HEK293 (cell line): ENCODE data around the gene DEFB125.
"Not testable (repeated sequence)": the region's sequence is repeated elsewhere in the genome, so short reads cannot be mapped to it uniquely, and the experiment has no call there.

ENCODE experiments used
- CTCF ChIA-PET: fragments of 350-600 bp; formaldehyde crosslinking; extraction: SDS; loops from one replicate; lab custom pipeline; 2021; ENCODE audit warnings: antibody characterized with exemption; lab: Yijun Ruan, JAX
- POLR2A ChIA-PET: fragments of 300-600 bp; formaldehyde crosslinking; extraction: SDS; loops from one replicate; lab custom pipeline; 2020; ENCODE audit warnings: antibody characterized with exemption, inconsistent platforms; lab: Yijun Ruan, JAX
- H3K27ac ChIP-seq: fragments of 200-500 bp; sonication (Bioruptor generic); 2 replicates; pipeline ENCODE4 v1.5.1; 2014; ENCODE audit warnings: low read depth, low read length, control low read depth, inconsistent platforms; ENCODE audit errors: extremely low read depth
- H3K36me3 ChIP-seq, 2 experiments: fragments of 200-500 bp in 1 of 2; sonication (Bioruptor generic) in 1 of 2; 1 replicate in 1 of 2; 2 replicates in 1 of 2; pipeline ENCODE4 v1.5.1; 2014 to 2017; ENCODE audit warnings: inconsistent platforms in 2 of 2, low read length in 2 of 2; ENCODE audit not compliant: control insufficient read depth in 2 of 2, insufficient read depth in 1 of 2
- H3K4me1 ChIP-seq: fragments of 200-500 bp; sonication (Bioruptor generic); 2 replicates; pipeline ENCODE4 v1.5.1; 2014; ENCODE audit warnings: mild to moderate bottlenecking, low read length, inconsistent platforms; ENCODE audit not compliant: control insufficient read depth, insufficient read depth
- H3K4me3 ChIP-seq: 2 replicates; pipeline ENCODE4 v1.5.1; 2011; ENCODE audit warnings: low read depth, mild to moderate bottlenecking, control low read depth, low read length, moderate library complexity
- H3K9me3 ChIP-seq: fragments of 200-500 bp; sonication (Bioruptor generic); 2 replicates; pipeline ENCODE4 v1.5.1; 2014; ENCODE audit warnings: low read depth, low read length, inconsistent platforms; ENCODE audit not compliant: control insufficient read depth, insufficient read depth
- BCL11B ChIP-seq: fragments of 450-650 bp; formaldehyde crosslinking; IDR thresholded peaks from 2 replicates; pipeline ENCODE4 v1.5.1; 2016; ENCODE audit warnings: low read depth, missing biosample characterization, missing genetic modification characterization
- EGR2 ChIP-seq: fragments of 450-650 bp; formaldehyde crosslinking; IDR thresholded peaks from 2 replicates; pipeline ENCODE4 v1.5.1; 2016; ENCODE audit warnings: low read depth, missing biosample characterization, missing genetic modification characterization
- GLI4 ChIP-seq: fragments of 450-650 bp; formaldehyde crosslinking; IDR thresholded peaks from 2 replicates; pipeline ENCODE4 v1.5.1; 2016; ENCODE audit warnings: missing biosample characterization, missing genetic modification characterization
- HOXD13 ChIP-seq: sonication (generic); formaldehyde crosslinking; IDR thresholded peaks from 2 replicates; pipeline ENCODE4 v1.8.0; 2022; ENCODE audit warnings: missing genetic modification reagents, borderline replicate concordance
- PRDM4 ChIP-seq: fragments of 450-650 bp; formaldehyde crosslinking; IDR thresholded peaks from 2 replicates; pipeline ENCODE4 v1.5.1; 2017; ENCODE audit warnings: missing biosample characterization, missing genetic modification characterization
- SETDB1 ChIP-seq: IDR thresholded peaks from one replicate; pipeline ENCODE4 v1.6.1; 2017; ENCODE audit warnings: mild to moderate bottlenecking, low read length, moderate library complexity, mixed read lengths; ENCODE audit not compliant: insufficient read length
- TRIM28 ChIP-seq: IDR thresholded peaks from 2 replicates; pipeline ENCODE4 v1.6.1; 2011; ENCODE audit warnings: low read length, control low read depth, borderline replicate concordance
- WT1 ChIP-seq: fragments of 450-650 bp; formaldehyde crosslinking; IDR thresholded peaks from 2 replicates; pipeline ENCODE4 v1.5.1; 2016; ENCODE audit warnings: missing biosample characterization, missing genetic modification characterization
- ZBTB1 ChIP-seq: fragments of 450-650 bp; formaldehyde crosslinking; IDR thresholded peaks from 2 replicates; pipeline ENCODE4 v1.5.1; 2016; ENCODE audit warnings: missing biosample characterization, missing genetic modification characterization
- ZBTB26 ChIP-seq: fragments of 450-650 bp; formaldehyde crosslinking; optimal IDR thresholded peaks from 2 replicates; pipeline ENCODE3; 2016; ENCODE audit warnings: missing biosample characterization, mild to moderate bottlenecking, missing genetic modification characterization
- ZNF155 ChIP-seq: fragments of 450-650 bp; formaldehyde crosslinking; IDR thresholded peaks from 2 replicates; pipeline ENCODE4 v1.5.1; 2016; ENCODE audit warnings: missing biosample characterization, missing genetic modification characterization
- ZNF26 ChIP-seq: fragments of 450-650 bp; formaldehyde crosslinking; IDR thresholded peaks from 2 replicates; pipeline ENCODE4 v1.5.1; 2016; ENCODE audit warnings: missing biosample characterization, missing genetic modification characterization
- ZNF324 ChIP-seq: fragments of 450-650 bp; formaldehyde crosslinking; IDR thresholded peaks from 2 replicates; pipeline ENCODE4 v1.5.1; 2016; ENCODE audit warnings: missing biosample characterization, missing genetic modification characterization
- ZNF341 ChIP-seq: fragments of 450-650 bp; formaldehyde crosslinking; IDR thresholded peaks from 2 replicates; pipeline ENCODE4; 2016; ENCODE audit warnings: low read depth, missing biosample characterization, missing genetic modification characterization
- ZNF548 ChIP-seq: fragments of 450-650 bp; formaldehyde crosslinking; IDR thresholded peaks from 2 replicates; pipeline ENCODE4 v1.5.1; 2016; ENCODE audit warnings: missing biosample characterization, missing genetic modification characterization
- ZNF549 ChIP-seq: fragments of 450-650 bp; IDR thresholded peaks from 2 replicates; pipeline ENCODE4 v1.5.1; 2018; ENCODE audit warnings: missing biosample characterization, missing genetic modification characterization, mild to moderate bottlenecking, inconsistent platforms, moderate library complexity
- ZNF560 ChIP-seq: fragments of 450-650 bp; formaldehyde crosslinking; IDR thresholded peaks from 2 replicates; pipeline ENCODE4 v1.5.1; 2017; ENCODE audit warnings: missing biosample characterization, missing genetic modification characterization, borderline replicate concordance
- ZNF596 ChIP-seq: fragments of 450-650 bp; IDR thresholded peaks from 2 replicates; pipeline ENCODE4 v1.5.0; 2018; ENCODE audit warnings: missing biosample characterization, mild to moderate bottlenecking, missing genetic modification characterization, moderate library complexity
- ZNF610 ChIP-seq: fragments of 450-650 bp; formaldehyde crosslinking; IDR thresholded peaks from 2 replicates; pipeline ENCODE4 v1.5.1; 2016; ENCODE audit warnings: missing biosample characterization, missing genetic modification characterization, borderline replicate concordance
- ZNF645 ChIP-seq: fragments of 450-650 bp; formaldehyde crosslinking; IDR thresholded peaks from 2 replicates; pipeline ENCODE4; 2016; ENCODE audit warnings: missing biosample characterization, missing genetic modification characterization
- ZNF701 ChIP-seq: fragments of 450-650 bp; formaldehyde crosslinking; IDR thresholded peaks from 2 replicates; pipeline ENCODE4 v1.5.1; 2016; ENCODE audit warnings: missing biosample characterization, missing genetic modification characterization
- ZNF747 ChIP-seq: fragments of 450-650 bp; formaldehyde crosslinking; IDR thresholded peaks from 2 replicates; pipeline ENCODE4 v1.5.1; 2016; ENCODE audit warnings: missing biosample characterization, missing genetic modification characterization
- ZNF785 ChIP-seq: fragments of 450-650 bp; formaldehyde crosslinking; IDR thresholded peaks from 2 replicates; pipeline ENCODE4 v1.5.1; 2016; ENCODE audit warnings: missing biosample characterization, missing genetic modification characterization
- ZSCAN16 ChIP-seq: fragments of 450-650 bp; formaldehyde crosslinking; IDR thresholded peaks from 2 replicates; pipeline ENCODE4 v1.5.1; 2016; ENCODE audit warnings: missing biosample characterization, missing genetic modification characterization

DEFB125 gene

GRCh38 chr20:112396-112795 lies 24.9 kb downstream of the DEFB125 start:
- H3K27ac ChIP-seq, result no peak overlapping the region
- H3K4me1 ChIP-seq, result no peaks in the 10 kb centered on the region
- no peak overlapping the region for H3K4me3 ChIP-seq
- ChIA-PET CTCF (no interaction called here), POLR2A (no interaction called here)
- H3K36me3 ChIP-seq, result no peaks in the 10 kb centered on the region
- H3K9me3 ChIP-seq, result peaks cover 1% of the 10 kb centered on the region; the same call in 1 of the 2 replicates
- no peak for TF ChIP-seq ZNF324 (tag by site-specific recombination)
- no peak for TF ChIP-seq GLI4 (tag by site-specific recombination)
- no peak for TF ChIP-seq WT1 (tag by site-specific recombination)
- TF ChIP-seq ZNF548 (tag by site-specific recombination), result no peak
- TF ChIP-seq PRDM4 (tag by site-specific recombination), result no peak
- TF ChIP-seq ZNF26 (tag by site-specific recombination), result no peak
- TF ChIP-seq ZNF610 (tag by site-specific recombination), result no peak
- TF ChIP-seq BCL11B (tag by site-specific recombination), result no peak
- TF ChIP-seq ZNF701 (tag by site-specific recombination), result no peak
- no peak for TF ChIP-seq ZNF785 (tag by site-specific recombination)
- TF ChIP-seq ZBTB1 (tag by site-specific recombination), result no peak
- no peak for TF ChIP-seq ZNF596 (tag by site-specific recombination)
- no peak for TF ChIP-seq HOXD13
- no peak for TF ChIP-seq ZNF155
- no peak for TF ChIP-seq ZBTB26 (tag by site-specific recombination)
- no peak for TF ChIP-seq ZNF560 (tag by site-specific recombination)
- no peak for TF ChIP-seq ZNF645 (tag by site-specific recombination)
- no peak for TF ChIP-seq ZSCAN16 (tag by site-specific recombination)
- TF ChIP-seq ZNF549 (tag by site-specific recombination), result no peak
- no peak for TF ChIP-seq EGR2 (tag by site-specific recombination)

- CTCF ChIA-PET, result interaction anchor here (0.6 kb wide), 1 partner anchor 33 kb away, joined by 3 read pairs; no protein-coding TSS in a partner anchor
- Histone ChIP-seq H3K27ac (no peak overlapping the region), H3K4me1 (no peaks in the 10 kb centered on the region), H3K36me3 (no peaks in the 10 kb centered on the region), H3K9me3 (peaks cover 2% of the 10 kb centered on the region; the same call in 1 of the 2 replicates), H3K4me3 (no peak overlapping the region)
- POLR2A ChIA-PET, result no interaction called here
- TF ChIP-seq ZNF341 (tag by site-specific recombination) (no peak), SETDB1 (peak; percentile 90), ZNF747 (tag by site-specific recombination) (no peak), TRIM28 (peak; percentile 63)
These were observed 30.0 kb downstream of the DEFB125 start for GRCh38 chr20:117518-117917.

GRCh38 chr20:129786-130323 lies 42.4 kb downstream of the DEFB125 start:
- H3K9me3 ChIP-seq, H3K4me1 ChIP-seq, H3K4me3 ChIP-seq, CTCF ChIA-PET, POLR2A ChIA-PET, H3K27ac ChIP-seq, H3K36me3 ChIP-seq: not testable (repeated sequence)
